Fibroblast of lung (primary cell): ENCODE results near the gene PLCL1. TPM values are rescaled to one million over a fixed set of nuclear protein-coding genes. Genes with fewer than 3 reads are reported as not detected.

Experiments used
- DNase-seq, 2 donors: peaks; one replicate each; pipeline versions ENCODE4 v3.0.0 to v3.0.0-alpha.2; 2010; ENCODE audit warnings: low read depth in 2 of 2
- H2AFZ ChIP-seq: 2 replicates; pipeline ENCODE4 v1.5.1; 2012; ENCODE audit warnings: low read length, control low read depth, inconsistent platforms
- H3K27ac ChIP-seq: 2 replicates; pipeline ENCODE4 v1.5.1; 2011; ENCODE audit warnings: low read length, control low read depth; ENCODE audit not compliant: insufficient read depth
- H3K27me3 ChIP-seq: 2 replicates; pipeline ENCODE4 v1.5.1; 2011; ENCODE audit warnings: mild to moderate bottlenecking, low read length; ENCODE audit not compliant: control insufficient read depth, insufficient read depth
- H3K36me3 ChIP-seq: 2 replicates; pipeline ENCODE4 v1.5.1; 2011; ENCODE audit warnings: low read length; ENCODE audit not compliant: control insufficient read depth, insufficient read depth
- H3K4me1 ChIP-seq: 2 replicates; pipeline ENCODE4 v1.5.1; 2011; ENCODE audit warnings: low read length; ENCODE audit not compliant: control insufficient read depth, insufficient read depth; ENCODE audit errors: extremely low read depth
- H3K4me2 ChIP-seq: 2 replicates; pipeline ENCODE4 v1.5.1; 2011; ENCODE audit warnings: low read length, control low read depth; ENCODE audit not compliant: insufficient read depth; ENCODE audit errors: extremely low read depth
- H3K4me3 ChIP-seq, 4 experiments: fragments of 200-600 bp in 1 of 4; sonication (generic) in 1 of 4; replicated peaks in 1 of 4; 2 replicates each; pipeline ENCODE4 v1.5.1; 2011 to 2016; ENCODE audit warnings: low read length in 4 of 4, low read depth in 3 of 4, mild to moderate bottlenecking in 3 of 4, control low read depth in 2 of 4, inconsistent platforms in 1 of 4, mixed read lengths in 1 of 4; ENCODE audit not compliant: insufficient read depth in 1 of 4; ENCODE audit errors: control extremely low read depth in 1 of 4
- H3K79me2 ChIP-seq: 2 replicates; pipeline ENCODE4 v1.5.1; 2012; ENCODE audit warnings: mild to moderate bottlenecking, low read length, inconsistent platforms; ENCODE audit not compliant: control insufficient read depth, insufficient read depth
- H3K9ac ChIP-seq: 2 replicates; pipeline ENCODE4 v1.5.1; 2011; ENCODE audit warnings: mild to moderate bottlenecking, low read length, control low read depth; ENCODE audit not compliant: insufficient read depth
- H3K9me3 ChIP-seq: 2 replicates; pipeline ENCODE4 v1.5.1; 2012; ENCODE audit warnings: low read depth, low read length; ENCODE audit not compliant: control insufficient read depth, insufficient read depth
- H4K20me1 ChIP-seq: 2 replicates; pipeline ENCODE4 v1.5.1; 2011; ENCODE audit warnings: low read length; ENCODE audit not compliant: control insufficient read depth, insufficient read depth; ENCODE audit errors: extremely low read depth
- EZH2 ChIP-seq: IDR thresholded peaks from 2 replicates; pipeline ENCODE4 v1.5.1; 2012; ENCODE audit warnings: low read length, control low read depth, mild to moderate bottlenecking; ENCODE audit errors: missing control alignments
- polyA plus RNA-seq, 2 donors: library from polyadenylated mRNA; depleted of rRNA in 1 of 2; stranded (reverse) in 1 of 2; unstranded in 1 of 2; fragments of >200 nt; gene quantifications; 2 replicates each; pipeline ENCODE4 v1.2.1, GENCODE V29; 2011 to 2012; ENCODE audit warnings: missing spikeins in 1 of 2
- total RNA-seq: library from RNA; depleted of rRNA; stranded (reverse); fragments of >200 nt; gene quantifications from 2 replicates; pipeline ENCODE4 v1.2.1, GENCODE V29; 2014
- TF ChIP-seq, protein P1 (sequence below), 2 donors: IDR thresholded peaks in 1 of 2; conservative IDR thresholded peaks in 1 of 2; 1 replicate in 1 of 2; 2 replicates in 1 of 2; pipeline ENCODE4 v1.5.1; 2011 to 2012; ENCODE audit warnings: low read length in 2 of 2, control low read depth in 1 of 2, inconsistent platforms in 1 of 2, low read depth in 1 of 2, mild to moderate bottlenecking in 1 of 2

The PLCL1 gene
- total and polyA plus RNA-seq, 2 donors (not counting 1 experiment from before 2014, with no cell fraction given), result 0.48 to 0.83 TPM

DNA sequence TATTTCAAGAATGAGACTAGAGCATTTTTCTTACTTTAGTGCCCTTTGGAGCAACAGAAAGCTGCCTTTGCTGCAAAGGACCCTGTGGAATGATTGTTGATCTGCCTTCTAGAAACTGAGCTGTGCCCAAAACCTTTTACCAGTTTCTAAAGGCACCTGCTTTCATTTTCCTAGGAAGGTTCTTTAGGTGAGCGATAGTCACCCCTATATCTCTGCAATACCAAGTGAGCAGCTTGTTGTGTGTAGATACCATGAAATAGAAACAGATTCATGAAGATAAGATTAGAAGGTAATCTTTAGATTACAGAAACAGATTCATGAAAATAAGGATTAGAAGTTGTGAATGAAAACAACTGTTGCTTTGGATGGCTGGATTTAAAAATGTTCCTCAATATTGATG lies 202.3 kb downstream of the PLCL1 start:
- Histone ChIP-seq H3K27me3 (no peaks in the 10 kb centered on the region), H3K79me2 (no peaks in the 10 kb centered on the region), H3K4me3 (no peak overlapping the region), H3K4me1 (no peaks in the 10 kb centered on the region), H4K20me1 (no peaks in the 10 kb centered on the region), H3K9ac (no peak overlapping the region), H2AFZ (no peak overlapping the region), H3K9me3 (no peaks in the 10 kb centered on the region), H3K36me3 (no peaks in the 10 kb centered on the region), H3K27ac (no peak overlapping the region), H3K4me2 (no peak overlapping the region)
- no peak for DNase-seq
- TF ChIP-seq, protein P1, sequence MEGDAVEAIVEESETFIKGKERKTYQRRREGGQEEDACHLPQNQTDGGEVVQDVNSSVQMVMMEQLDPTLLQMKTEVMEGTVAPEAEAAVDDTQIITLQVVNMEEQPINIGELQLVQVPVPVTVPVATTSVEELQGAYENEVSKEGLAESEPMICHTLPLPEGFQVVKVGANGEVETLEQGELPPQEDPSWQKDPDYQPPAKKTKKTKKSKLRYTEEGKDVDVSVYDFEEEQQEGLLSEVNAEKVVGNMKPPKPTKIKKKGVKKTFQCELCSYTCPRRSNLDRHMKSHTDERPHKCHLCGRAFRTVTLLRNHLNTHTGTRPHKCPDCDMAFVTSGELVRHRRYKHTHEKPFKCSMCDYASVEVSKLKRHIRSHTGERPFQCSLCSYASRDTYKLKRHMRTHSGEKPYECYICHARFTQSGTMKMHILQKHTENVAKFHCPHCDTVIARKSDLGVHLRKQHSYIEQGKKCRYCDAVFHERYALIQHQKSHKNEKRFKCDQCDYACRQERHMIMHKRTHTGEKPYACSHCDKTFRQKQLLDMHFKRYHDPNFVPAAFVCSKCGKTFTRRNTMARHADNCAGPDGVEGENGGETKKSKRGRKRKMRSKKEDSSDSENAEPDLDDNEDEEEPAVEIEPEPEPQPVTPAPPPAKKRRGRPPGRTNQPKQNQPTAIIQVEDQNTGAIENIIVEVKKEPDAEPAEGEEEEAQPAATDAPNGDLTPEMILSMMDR (conservative IDR thresholded peaks at IDR 0.05 in 1 of 2, IDR thresholded peaks at IDR 0.05 in 1 of 2; ENCODE audit: low read depth in 1 of 2, low read length in 2 of 2), result no peak
- no peak for TF ChIP-seq EZH2

DNA sequence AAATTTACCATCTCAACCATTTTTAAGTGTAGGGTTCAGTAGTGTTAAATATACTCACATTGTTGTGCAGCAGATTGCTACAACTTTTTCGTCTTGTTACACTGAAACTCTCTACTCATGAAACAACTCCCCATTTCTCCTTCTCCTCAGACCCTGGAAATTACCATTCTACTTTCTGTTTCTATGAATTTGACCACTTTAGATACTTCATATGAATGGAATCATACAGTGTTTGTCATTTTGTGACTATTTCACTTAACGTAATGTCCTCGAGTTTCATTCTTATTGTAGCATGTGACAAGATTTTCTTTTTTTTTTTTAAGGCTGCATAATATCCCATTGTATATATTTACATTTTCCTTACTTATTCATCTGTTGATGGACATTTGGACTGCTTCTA lies 203.8 kb downstream of the PLCL1 start:
- TF ChIP-seq EZH2, result no peak
- TF ChIP-seq, protein P1 (conservative IDR thresholded peaks at IDR 0.05 in 1 of 2, IDR thresholded peaks at IDR 0.05 in 1 of 2; ENCODE audit: low read depth in 1 of 2, low read length in 2 of 2), result no peak
- no peaks in the 10 kb centered on the region for H3K4me1 ChIP-seq
- no peaks in the 10 kb centered on the region for H3K79me2 ChIP-seq
- no peak overlapping the region for H3K4me3 ChIP-seq
- H2AFZ ChIP-seq, result no peak overlapping the region
- H3K9ac ChIP-seq, result no peak overlapping the region
- H3K36me3 ChIP-seq, result no peaks in the 10 kb centered on the region
- no peak overlapping the region for H3K27ac ChIP-seq
- no peaks in the 10 kb centered on the region for H3K9me3 ChIP-seq
- no peak for DNase-seq
- H3K4me2 ChIP-seq, result no peak overlapping the region
- no peaks in the 10 kb centered on the region for H4K20me1 ChIP-seq
- H3K27me3 ChIP-seq, result no peaks in the 10 kb centered on the region

DNA sequence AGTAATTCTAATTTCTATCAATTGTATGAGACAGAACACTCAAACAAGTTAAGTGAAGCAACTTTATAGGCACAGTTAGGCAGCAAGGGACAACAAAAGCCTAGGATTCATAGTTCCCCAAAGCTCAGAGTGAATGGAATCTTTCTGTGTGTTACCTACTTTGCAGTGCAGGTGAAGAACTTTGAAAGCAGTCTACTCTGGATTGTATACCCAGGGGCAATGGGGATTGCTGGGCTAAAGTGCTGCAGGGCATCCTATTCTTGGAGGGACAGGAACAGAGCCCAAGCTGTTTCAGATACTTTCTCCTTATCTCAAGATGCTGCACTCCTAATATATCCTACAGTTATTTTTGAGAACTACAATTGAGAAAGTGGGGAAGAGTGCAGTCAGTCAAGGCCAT lies 207.6 kb downstream of the PLCL1 start:
- no peaks in the 10 kb centered on the region for H3K27me3 ChIP-seq
- TF ChIP-seq EZH2, result no peak
- TF ChIP-seq, protein P1 (conservative IDR thresholded peaks at IDR 0.05 in 1 of 2, IDR thresholded peaks at IDR 0.05 in 1 of 2; ENCODE audit: low read depth in 1 of 2, low read length in 2 of 2), result no peak
- no peak overlapping the region for H3K9ac ChIP-seq
- H3K27ac ChIP-seq, result no peak overlapping the region
- H4K20me1 ChIP-seq, result no peaks in the 10 kb centered on the region
- no peak overlapping the region for H2AFZ ChIP-seq
- H3K36me3 ChIP-seq, result no peaks in the 10 kb centered on the region
- no peak overlapping the region for H3K4me2 ChIP-seq
- H3K9me3 ChIP-seq, result no peaks in the 10 kb centered on the region
- H3K79me2 ChIP-seq, result no peaks in the 10 kb centered on the region
- H3K4me1 ChIP-seq, result no peaks in the 10 kb centered on the region
- DNase-seq, result no peak
- H3K4me3 ChIP-seq, result no peak overlapping the region
